GM23338 (cell line): ENCODE measurements around the gene CCNF.

Experiments
- CREB1 ChIP-seq: fragments of 250-450 bp; sonication (Bioruptor Pico); IDR thresholded peaks from 2 replicates; pipeline ENCODE4 v1.5.0; 2020; ENCODE audit warnings: low read depth, mild to moderate bottlenecking, moderate library complexity
- EZH2 ChIP-seq: fragments of 200-600 bp; sonication (generic); IDR thresholded peaks from one replicate; pipeline ENCODE4 v1.8.0; 2017; ENCODE audit warnings: antibody characterized with exemption, mild to moderate bottlenecking, low read depth; ENCODE audit not compliant: unreplicated experiment
- EZH2phosphoT487 ChIP-seq: fragments of 200-600 bp; sonication (generic); IDR thresholded peaks from one replicate; pipeline ENCODE4 v1.8.1; 2018; ENCODE audit warnings: antibody characterized with exemption; ENCODE audit not compliant: unreplicated experiment
- JUNB ChIP-seq: IDR thresholded peaks from one replicate; pipeline ENCODE4 v1.6.1; 2016; ENCODE audit warnings: antibody characterized with exemption; ENCODE audit not compliant: unreplicated experiment
- POLR2AphosphoS5 ChIP-seq: IDR thresholded peaks from 2 replicates; pipeline ENCODE4 v1.6.1; 2016; ENCODE audit warnings: antibody characterized with exemption, low read depth
- TF ChIP-seq, protein P1 (sequence below), 2 experiments: fragments of 200-600 bp in 1 of 2; sonication (generic) in 1 of 2; conservative IDR thresholded peaks; 2 replicates each; pipeline versions ENCODE4 v1.5.1 to v1.6.1; 2016 to 2017; ENCODE audit warnings: antibody characterized with exemption in 2 of 2, low read depth in 2 of 2, mild to moderate bottlenecking in 2 of 2, moderate library complexity in 1 of 2
- TF ChIP-seq, protein P2 (sequence below): IDR thresholded peaks from 2 replicates; pipeline ENCODE4 v1.6.1; 2016; ENCODE audit warnings: antibody characterized with exemption

DNA sequence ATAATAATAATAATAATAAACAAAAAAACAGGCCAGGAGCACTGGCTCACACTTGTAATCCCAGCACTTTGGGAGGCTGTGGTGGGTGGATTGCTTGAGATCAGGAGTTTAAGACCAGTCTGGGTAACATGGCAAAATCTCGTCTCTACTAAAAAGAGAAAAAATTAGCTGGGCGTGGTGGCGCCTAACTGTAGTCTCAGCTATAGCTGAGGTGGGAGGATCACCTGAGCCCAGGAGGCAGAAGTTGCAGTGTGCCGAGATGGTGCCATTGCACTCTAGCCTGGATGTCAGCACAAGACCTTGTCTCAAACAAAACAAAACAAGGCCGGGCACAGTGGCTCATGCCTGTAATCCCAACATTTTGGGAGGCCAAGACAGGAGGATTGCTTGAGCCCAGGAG is 65.8 kb downstream of the CCNF start:
- TF ChIP-seq POLR2AphosphoS5 (no peak), EZH2 (no peak), CREB1 (CRISPR knock-in tag) (no peak), EZH2phosphoT487 (no peak), JUNB (no peak)
- TF ChIP-seq, protein P1, sequence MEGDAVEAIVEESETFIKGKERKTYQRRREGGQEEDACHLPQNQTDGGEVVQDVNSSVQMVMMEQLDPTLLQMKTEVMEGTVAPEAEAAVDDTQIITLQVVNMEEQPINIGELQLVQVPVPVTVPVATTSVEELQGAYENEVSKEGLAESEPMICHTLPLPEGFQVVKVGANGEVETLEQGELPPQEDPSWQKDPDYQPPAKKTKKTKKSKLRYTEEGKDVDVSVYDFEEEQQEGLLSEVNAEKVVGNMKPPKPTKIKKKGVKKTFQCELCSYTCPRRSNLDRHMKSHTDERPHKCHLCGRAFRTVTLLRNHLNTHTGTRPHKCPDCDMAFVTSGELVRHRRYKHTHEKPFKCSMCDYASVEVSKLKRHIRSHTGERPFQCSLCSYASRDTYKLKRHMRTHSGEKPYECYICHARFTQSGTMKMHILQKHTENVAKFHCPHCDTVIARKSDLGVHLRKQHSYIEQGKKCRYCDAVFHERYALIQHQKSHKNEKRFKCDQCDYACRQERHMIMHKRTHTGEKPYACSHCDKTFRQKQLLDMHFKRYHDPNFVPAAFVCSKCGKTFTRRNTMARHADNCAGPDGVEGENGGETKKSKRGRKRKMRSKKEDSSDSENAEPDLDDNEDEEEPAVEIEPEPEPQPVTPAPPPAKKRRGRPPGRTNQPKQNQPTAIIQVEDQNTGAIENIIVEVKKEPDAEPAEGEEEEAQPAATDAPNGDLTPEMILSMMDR (conservative IDR thresholded peaks at IDR 0.05; ENCODE audit: low read depth in 2 of 2) = no peak
- TF ChIP-seq, protein P2, sequence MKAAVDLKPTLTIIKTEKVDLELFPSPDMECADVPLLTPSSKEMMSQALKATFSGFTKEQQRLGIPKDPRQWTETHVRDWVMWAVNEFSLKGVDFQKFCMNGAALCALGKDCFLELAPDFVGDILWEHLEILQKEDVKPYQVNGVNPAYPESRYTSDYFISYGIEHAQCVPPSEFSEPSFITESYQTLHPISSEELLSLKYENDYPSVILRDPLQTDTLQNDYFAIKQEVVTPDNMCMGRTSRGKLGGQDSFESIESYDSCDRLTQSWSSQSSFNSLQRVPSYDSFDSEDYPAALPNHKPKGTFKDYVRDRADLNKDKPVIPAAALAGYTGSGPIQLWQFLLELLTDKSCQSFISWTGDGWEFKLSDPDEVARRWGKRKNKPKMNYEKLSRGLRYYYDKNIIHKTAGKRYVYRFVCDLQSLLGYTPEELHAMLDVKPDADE = no peak
